OCI-LY3 (cell line): ENCODE results near the gene HHAT.

Experiments used
- CTCF ChIP-seq: fragments of 200-600, 300-600 bp; sonication (generic); IDR thresholded peaks from 2 replicates; pipeline ENCODE4 v1.5.1; 2014; ENCODE audit warnings: antibody characterized with exemption, low read length, low read depth
- EZH2phosphoT487 ChIP-seq: fragments of 200-600 bp; shearing (Covaris generic); IDR thresholded peaks from 2 replicates; pipeline ENCODE4 v1.6.1; 2018; ENCODE audit warnings: antibody characterized with exemption, mixed run types, low read depth

GRCh38 chr1:210685295-210685650 lies 356.6 kb downstream of the HHAT start:
- TF ChIP-seq CTCF: no peak
- no peak for TF ChIP-seq EZH2phosphoT487
